Measurements from ENCODE around the gene CYTIP.

GRCh38 chr2:157477919-157478318 is 34.0 kb upstream of the CYTIP start:
- no peak for TF ChIP-seq CTCF (IDR thresholded peaks at IDR 0.05)
- no peak for TF ChIP-seq POLR2A (IDR thresholded peaks at IDR 0.05)

Measured in lower leg skin (tissue), 3 donors.